Measurements from ENCODE around the gene MAGED2.
A peak's percentile ranks its signal among the peaks of the same experiment; 100 is the strongest.
"Not testable (repeated sequence)": the region's sequence is repeated elsewhere in the genome, so short reads cannot be mapped to it uniquely, and the experiment has no call there.

The MAGED2 gene, protein sequence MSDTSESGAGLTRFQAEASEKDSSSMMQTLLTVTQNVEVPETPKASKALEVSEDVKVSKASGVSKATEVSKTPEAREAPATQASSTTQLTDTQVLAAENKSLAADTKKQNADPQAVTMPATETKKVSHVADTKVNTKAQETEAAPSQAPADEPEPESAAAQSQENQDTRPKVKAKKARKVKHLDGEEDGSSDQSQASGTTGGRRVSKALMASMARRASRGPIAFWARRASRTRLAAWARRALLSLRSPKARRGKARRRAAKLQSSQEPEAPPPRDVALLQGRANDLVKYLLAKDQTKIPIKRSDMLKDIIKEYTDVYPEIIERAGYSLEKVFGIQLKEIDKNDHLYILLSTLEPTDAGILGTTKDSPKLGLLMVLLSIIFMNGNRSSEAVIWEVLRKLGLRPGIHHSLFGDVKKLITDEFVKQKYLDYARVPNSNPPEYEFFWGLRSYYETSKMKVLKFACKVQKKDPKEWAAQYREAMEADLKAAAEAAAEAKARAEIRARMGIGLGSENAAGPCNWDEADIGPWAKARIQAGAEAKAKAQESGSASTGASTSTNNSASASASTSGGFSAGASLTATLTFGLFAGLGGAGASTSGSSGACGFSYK

GRCh38 chrX:54807524-54808108, at the start of gene MAGED2:
MAGED2 (plus strand) TSS chrX:54807745; CDS start chrX:54809332, 1,587 bp downstream.
- peak; percentile 85 for DNase-seq

DNA sequence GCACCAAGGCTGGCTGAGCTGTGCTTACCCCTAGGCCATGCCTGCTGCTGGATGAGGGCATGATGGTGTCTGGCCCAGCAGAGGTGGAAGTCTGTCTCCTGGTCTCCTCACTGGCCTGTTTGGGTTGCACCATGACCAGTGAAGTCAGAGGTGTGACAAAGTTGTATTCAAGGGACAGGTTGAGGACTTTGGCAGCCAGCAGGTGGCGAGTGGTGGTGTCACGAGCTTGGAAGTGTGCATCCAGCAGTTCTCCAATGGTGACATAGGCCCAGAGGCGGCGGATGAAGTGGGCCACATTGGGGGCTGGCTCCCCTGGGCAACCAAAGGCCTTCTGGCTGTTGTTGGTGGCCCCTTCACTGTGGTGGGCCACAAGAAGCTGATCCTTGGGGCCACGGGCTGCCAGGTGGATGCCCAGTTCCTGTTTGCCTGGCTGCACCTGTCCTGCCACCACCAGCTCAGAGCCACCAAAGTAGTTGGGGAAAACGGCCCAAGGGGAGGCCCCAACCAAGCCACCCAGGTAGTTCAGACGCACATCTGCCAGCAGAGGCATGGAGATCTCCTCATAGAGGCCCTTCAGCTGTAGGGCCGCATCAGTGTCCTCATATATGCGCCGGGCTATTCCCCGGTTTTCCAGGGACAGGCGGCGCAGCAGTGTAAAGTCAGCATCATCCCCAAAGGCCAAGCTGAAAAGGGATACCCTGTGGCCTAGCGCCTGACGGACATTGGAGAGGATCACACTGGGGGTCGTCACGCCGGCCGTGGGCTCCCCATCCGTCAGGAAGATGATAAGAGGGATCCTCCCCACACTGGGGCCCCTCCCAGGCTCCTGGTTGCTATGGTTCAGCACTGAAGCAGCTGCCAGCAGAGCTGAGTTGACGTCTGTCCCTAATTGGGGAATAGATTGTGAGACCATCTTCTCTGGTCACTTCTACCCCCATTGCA, 49.2 kb upstream of the MAGED2 start:
- no peak for DNase-seq

- peak; percentile 89 for DNase-seq
These were observed 33.0 kb upstream of the MAGED2 start for GRCh38 chrX:54774391-54775094.

DNA sequence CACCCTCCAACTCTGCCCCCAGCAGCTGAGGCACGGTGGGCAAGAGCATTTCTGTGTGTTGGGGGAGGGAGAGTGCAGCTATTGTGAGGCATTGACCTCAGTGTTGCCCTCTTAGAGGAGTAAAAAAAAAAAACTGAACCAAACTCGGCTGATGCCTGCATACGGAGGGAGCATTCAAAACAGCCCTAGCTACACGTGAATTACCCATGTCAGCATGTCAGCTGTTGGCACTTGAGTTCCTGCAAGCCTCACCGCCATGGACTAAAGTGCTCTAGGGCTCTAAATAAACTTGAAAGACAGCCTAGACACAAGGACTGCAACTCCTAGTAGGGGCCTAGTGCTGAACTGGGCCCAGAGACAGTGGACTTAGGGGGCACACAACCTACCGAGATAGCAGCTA, 31.5 kb upstream of the MAGED2 start:
- DNase-seq: no peak

GRCh38 chrX:54776987-54777672, 30.4 kb upstream of the MAGED2 start:
- no peak for DNase-seq

- DNase-seq: no peak
These were observed 21.6 kb upstream of the MAGED2 start for GRCh38 chrX:54785901-54786300.

- no peak for DNase-seq
These were observed 20.6 kb upstream of the MAGED2 start for GRCh38 chrX:54786967-54787366.

- DNase-seq: no peak
These were observed 19.1 kb upstream of the MAGED2 start for GRCh38 chrX:54788446-54788845.

DNA sequence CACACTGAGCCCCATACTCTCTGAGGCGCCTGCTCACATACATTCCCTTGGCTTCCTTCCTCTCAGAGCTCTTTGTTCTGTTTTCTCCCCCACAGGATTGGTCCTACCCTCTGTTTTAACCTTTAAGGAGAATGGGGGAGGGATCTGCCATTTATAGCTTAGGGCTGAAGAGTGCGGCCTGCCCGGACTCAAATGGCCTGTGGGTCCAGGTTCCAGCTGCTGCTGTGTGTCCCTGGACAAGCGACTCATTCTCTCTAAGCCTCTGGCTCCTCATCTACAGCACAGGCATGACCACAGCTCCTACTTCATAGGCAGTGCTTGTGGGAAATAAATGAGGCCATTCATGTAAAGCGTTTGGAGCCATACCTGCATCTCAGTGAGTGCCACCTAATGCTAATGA, 18.1 kb upstream of the MAGED2 start:
- DNase-seq: not testable (repeated sequence)

GRCh38 chrX:54794028-54794427, 13.5 kb upstream of the MAGED2 start:
- DNase-seq: peak; percentile 76

GRCh38 chrX:54794795-54795194, 12.8 kb upstream of the MAGED2 start:
- DNase-seq: no peak

- DNase-seq: no peak
These were observed 9.4 kb upstream of the MAGED2 start, which contains the start of gene ITIH6 for GRCh38 chrX:54798137-54798536. ITIH6 (minus strand) TSS chrX:54798255; CDS start chrX:54798210, 45 bp downstream.

DNA sequence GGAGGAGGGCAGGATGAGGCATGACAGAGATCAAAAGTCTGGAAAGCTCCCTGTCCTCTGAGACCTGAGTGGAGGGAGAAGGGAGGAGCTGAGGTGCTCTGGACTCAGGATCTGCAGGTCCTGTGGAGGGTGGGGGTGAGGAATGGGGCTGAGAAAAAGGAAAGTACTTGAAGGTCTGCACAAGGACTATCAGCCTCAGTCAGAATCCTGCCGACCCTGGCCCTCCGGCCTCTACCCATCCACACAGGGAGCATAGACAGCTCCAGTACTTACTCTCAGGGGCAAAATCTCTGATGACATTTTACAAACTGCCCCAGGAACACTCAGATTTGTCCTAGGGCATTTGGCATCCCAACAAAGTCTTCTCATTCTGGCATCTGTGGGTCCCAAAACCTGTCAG, 8.5 kb upstream of the MAGED2 start:
- DNase-seq: no peak

DNA sequence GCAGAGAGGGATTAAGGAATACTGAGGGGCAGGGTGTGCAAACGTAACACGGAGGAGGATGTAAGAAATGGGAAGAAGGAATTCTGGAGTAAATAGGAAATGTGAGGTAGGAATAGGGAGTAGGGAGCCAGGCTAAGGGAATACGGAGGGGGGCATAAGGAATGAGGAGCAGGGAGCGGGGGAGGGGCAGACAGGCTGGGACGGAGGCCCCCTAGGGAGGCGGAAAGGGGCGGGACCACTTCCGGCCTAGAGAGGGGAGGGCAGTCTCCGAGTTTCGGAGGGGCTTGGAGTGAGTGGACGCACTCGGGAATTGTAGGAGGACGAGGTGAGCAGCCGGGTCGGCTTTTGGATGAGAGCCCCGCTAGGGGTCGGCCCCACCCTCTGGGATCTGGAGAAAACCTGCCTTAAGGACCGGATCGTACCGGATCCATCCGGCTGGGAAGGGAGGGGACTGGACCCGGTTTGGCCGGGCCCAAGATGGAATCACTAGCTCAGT, 612 bp downstream of the MAGED2 start:
- DNase-seq: peak; percentile 90

GRCh38 chrX:54808605-54809483, 1.3 kb downstream of the MAGED2 start:
- peak; percentile 97 for DNase-seq

GRCh38 chrX:54810532-54810931, 3.0 kb downstream of the MAGED2 start:
- no peak for DNase-seq

GRCh38 chrX:54811301-54811885, 3.8 kb downstream of the MAGED2 start:
- no peak for DNase-seq

GRCh38 chrX:54812306-54812705, 4.8 kb downstream of the MAGED2 start:
- no peak for DNase-seq

- DNase-seq: peak; percentile 33
These were observed 9.8 kb downstream of the MAGED2 start for GRCh38 chrX:54817220-54817820.
